IPS-20b (cell line): Measurements from ENCODE around the gene PSD2.

Experiments used
- H3K27ac ChIP-seq: one replicate; pipeline ENCODE4 v1.5.1; 2013; ENCODE audit warnings: low read length
- H3K27me3 ChIP-seq: 2 replicates; pipeline ENCODE4 v1.6.1; 2013; ENCODE audit warnings: mild to moderate bottlenecking, low read length, inconsistent platforms; ENCODE audit not compliant: insufficient read depth
- H3K36me3 ChIP-seq: 2 replicates; pipeline ENCODE4 v1.6.1; 2013; ENCODE audit warnings: low read depth, mild to moderate bottlenecking, inconsistent platforms, low read length, moderate library complexity; ENCODE audit not compliant: insufficient read depth
- H3K4me1 ChIP-seq: 2 replicates; pipeline ENCODE4 v1.6.1; 2013; ENCODE audit warnings: mild to moderate bottlenecking, control low read depth, inconsistent platforms, low read length, moderate library complexity; ENCODE audit not compliant: insufficient read depth
- H3K4me3 ChIP-seq: 2 replicates; pipeline ENCODE4 v1.5.1; 2013; ENCODE audit warnings: mild to moderate bottlenecking, low read length, inconsistent platforms
- H3K9ac ChIP-seq: 2 replicates; pipeline ENCODE4 v1.6.1; 2013; ENCODE audit warnings: low read depth, mild to moderate bottlenecking, inconsistent platforms, low read length, moderate library complexity
- H3K9me3 ChIP-seq: 2 replicates; pipeline ENCODE4 v1.6.1; 2013; ENCODE audit warnings: mild to moderate bottlenecking, low read depth, low read length, inconsistent platforms; ENCODE audit not compliant: insufficient read depth

The PSD2 gene

GRCh38 chr5:139867581-139867980 is 72.0 kb downstream of the PSD2 start:
- H3K36me3 ChIP-seq = no peaks in the 10 kb centered on the region
- no peak overlapping the region for H3K27ac ChIP-seq
- H3K9me3 ChIP-seq = no peaks in the 10 kb centered on the region
- H3K9ac ChIP-seq = no peak overlapping the region
- H3K4me1 ChIP-seq = no peaks in the 10 kb centered on the region
- H3K27me3 ChIP-seq = no peaks in the 10 kb centered on the region; the same call in 1 of the 2 replicates
- no peak overlapping the region for H3K4me3 ChIP-seq

- Histone ChIP-seq H3K36me3 (no peaks in the 10 kb centered on the region), H3K9me3 (no peaks in the 10 kb centered on the region), H3K9ac (no peak overlapping the region), H3K27ac (no peak overlapping the region), H3K4me3 (no peak overlapping the region), H3K4me1 (peaks cover 5% of the 10 kb centered on the region; the same call in 1 of the 2 replicates), H3K27me3 (no peaks in the 10 kb centered on the region; the same call in 1 of the 2 replicates)
Measured at GRCh38 chr5:139869042-139869790, 73.6 kb downstream of the PSD2 start.

GRCh38 chr5:139870677-139871076 is 75.1 kb downstream of the PSD2 start:
- no peak overlapping the region for H3K27ac ChIP-seq
- H3K36me3 ChIP-seq = no peaks in the 10 kb centered on the region
- H3K9me3 ChIP-seq = peaks cover under 1% of the 10 kb centered on the region; the same call in 1 of the 2 replicates
- H3K4me3 ChIP-seq = no peak overlapping the region
- H3K9ac ChIP-seq = no peak overlapping the region
- peaks cover 5% of the 10 kb centered on the region; the same call in 1 of the 2 replicates for H3K4me1 ChIP-seq
- H3K27me3 ChIP-seq = no peaks in the 10 kb centered on the region; the same call in 1 of the 2 replicates

GRCh38 chr5:139871614-139872013 is 76.0 kb downstream of the PSD2 start:
- no peak overlapping the region for H3K27ac ChIP-seq
- H3K4me3 ChIP-seq = no peak overlapping the region
- peaks cover 5% of the 10 kb centered on the region; the same call in 1 of the 2 replicates for H3K4me1 ChIP-seq
- no peaks in the 10 kb centered on the region for H3K36me3 ChIP-seq
- no peak overlapping the region for H3K9ac ChIP-seq
- peaks cover 3% of the 10 kb centered on the region; the same call in 1 of the 2 replicates for H3K9me3 ChIP-seq
- H3K27me3 ChIP-seq = no peaks in the 10 kb centered on the region; the same call in 1 of the 2 replicates

- peaks cover 3% of the 10 kb centered on the region; the same call in 1 of the 2 replicates for H3K9me3 ChIP-seq
- no peak overlapping the region for H3K4me3 ChIP-seq
- H3K9ac ChIP-seq = no peak overlapping the region
- H3K4me1 ChIP-seq = peaks cover 5% of the 10 kb centered on the region; the same call in 1 of the 2 replicates
- H3K36me3 ChIP-seq = no peaks in the 10 kb centered on the region
- H3K27ac ChIP-seq = no peak overlapping the region
- H3K27me3 ChIP-seq = no peaks in the 10 kb centered on the region; the same call in 1 of the 2 replicates
Measured at GRCh38 chr5:139872052-139872766, 76.6 kb downstream of the PSD2 start.

- Histone ChIP-seq H3K4me1 (peaks cover 5% of the 10 kb centered on the region; the same call in 1 of the 2 replicates), H3K27ac (no peak overlapping the region), H3K4me3 (no peak overlapping the region), H3K36me3 (no peaks in the 10 kb centered on the region), H3K9ac (no peak overlapping the region), H3K27me3 (no peaks in the 10 kb centered on the region; the same call in 1 of the 2 replicates), H3K9me3 (peaks cover 3% of the 10 kb centered on the region; the same call in 1 of the 2 replicates)
Measured at GRCh38 chr5:139872851-139873794, 77.5 kb downstream of the PSD2 start.

GRCh38 chr5:139875957-139876356 is 80.3 kb downstream of the PSD2 start:
- no peak overlapping the region for H3K4me3 ChIP-seq
- no peaks in the 10 kb centered on the region; the same call in 1 of the 2 replicates for H3K27me3 ChIP-seq

GRCh38 chr5:139877129-139877597 is 81.6 kb downstream of the PSD2 start:
- Histone ChIP-seq H3K9me3 (peaks cover 3% of the 10 kb centered on the region; the same call in 1 of the 2 replicates), H3K4me3 (no peak overlapping the region), H3K36me3 (no peaks in the 10 kb centered on the region), H3K4me1 (peaks cover 5% of the 10 kb centered on the region; the same call in 1 of the 2 replicates), H3K27me3 (no peaks in the 10 kb centered on the region), H3K9ac (no peak overlapping the region), H3K27ac (no peak overlapping the region)

More at GRCh38 chr5:139875957-139876356, 80.3 kb downstream of the PSD2 start:
- Histone ChIP-seq H3K9ac (no peak overlapping the region), H3K9me3 (peaks cover 3% of the 10 kb centered on the region; the same call in 1 of the 2 replicates), H3K36me3 (no peaks in the 10 kb centered on the region), H3K4me1 (peaks cover 5% of the 10 kb centered on the region; the same call in 1 of the 2 replicates), H3K27ac (no peak overlapping the region)

GRCh38 chr5:139878093-139878492 is 82.5 kb downstream of the PSD2 start:
- no peaks in the 10 kb centered on the region for H3K27me3 ChIP-seq
- H3K9ac ChIP-seq = no peak overlapping the region
- H3K36me3 ChIP-seq = no peaks in the 10 kb centered on the region
- peaks cover 4% of the 10 kb centered on the region; the same call in 1 of the 2 replicates for H3K4me1 ChIP-seq
- no peak overlapping the region for H3K27ac ChIP-seq
- no peak overlapping the region for H3K4me3 ChIP-seq
- H3K9me3 ChIP-seq = peaks cover 3% of the 10 kb centered on the region; the same call in 1 of the 2 replicates

- no peak overlapping the region for H3K4me3 ChIP-seq
- H3K9ac ChIP-seq = no peak overlapping the region
- H3K36me3 ChIP-seq = no peaks in the 10 kb centered on the region
- H3K9me3 ChIP-seq = peaks cover 3% of the 10 kb centered on the region; the same call in 1 of the 2 replicates
- no peaks in the 10 kb centered on the region; the same call in 1 of the 2 replicates for H3K27me3 ChIP-seq
- H3K4me1 ChIP-seq = no peaks in the 10 kb centered on the region
- no peak overlapping the region for H3K27ac ChIP-seq
Measured at GRCh38 chr5:139880416-139881142, 85.0 kb downstream of the PSD2 start.
